ENCODE measurements around the gene PLCB1.

- TF ChIP-seq CTCF (optimal IDR thresholded peaks at IDR 0.05 in 1 of 3, IDR thresholded peaks at IDR 0.05 in 1 of 3, conservative IDR thresholded peaks at IDR 0.05 in 1 of 3; ENCODE audit: extremely low read depth in 1 of 3, insufficient read depth in 2 of 3, low read length in 3 of 3), result no peak
- TF ChIP-seq EZH2 (IDR thresholded peaks at IDR 0.05; ENCODE audit: low read length), result no peak
Observed at GRCh38 chr20:8225658-8226057, 93.6 kb downstream of the PLCB1 start.

All from keratinocyte (primary cell).